Tracheal epithelial cell (primary cell): ENCODE results near the gene RALGPS1. TPM values are rescaled to one million over a fixed set of nuclear protein-coding genes. Genes with fewer than 3 reads are reported as not detected.

Experiments
- total RNA-seq: library from RNA; depleted of rRNA; stranded (reverse); fragments of >200 nt; gene quantifications from 2 replicates; pipeline ENCODE4 v1.2.1, GENCODE V29; 2014

Gene RALGPS1
- total RNA-seq = 1.2 and 5.3 TPM in 2 replicates

GRCh38 chr9:126914458-126915280, at the start of gene RALGPS1:
Gene RALGPS1, plus strand, starts transcription at chr9:126914782. Its CDS starts 47,508 bp downstream, at chr9:126962290.

GRCh38 chr9:127122176-127123063, 207.8 kb downstream of the RALGPS1 start, which contains the start of gene ANGPTL2:
Gene ANGPTL2, minus strand, starts transcription at chr9:127122635. Its CDS starts 13,904 bp downstream, at chr9:127108731.

GRCh38 chr9:127264462-127265219, 350.1 kb downstream of the RALGPS1 start, which contains the start of gene GARNL3:
Gene GARNL3, plus strand, starts transcription at chr9:127264774. Its CDS starts 104 bp downstream, at chr9:127264878.

Other genes with a start within 250 kb of the RALGPS1 start
- gene ZBTB43, start 109.7 kb upstream of the RALGPS1 start, total RNA-seq = 13.0 and 14.3 TPM in 2 replicates
- 6.6 and 8.4 TPM in 2 replicates for gene ZBTB34, start 54.1 kb upstream of the RALGPS1 start, total RNA-seq
- under 0.01 TPM in 1 of 2 replicates, not detected in the other for gene ANGPTL2, start 207.9 kb downstream of the RALGPS1 start, total RNA-seq